Measurements from ENCODE around the gene STK38L. TPM values are rescaled to one million over a fixed set of nuclear protein-coding genes. Genes with fewer than 3 reads are reported as not detected.

Gene STK38L
- total and polyA plus RNA-seq, 2 of the 8 experiments (the other 6 are each of a cell fraction or from before 2014, with no cell fraction given): 8.1 to 63.6 TPM

- TF ChIP-seq CHD7 (IDR thresholded peaks at IDR 0.05; ENCODE audit: insufficient replicate concordance, low read length) (no peak), E2F6 (IDR thresholded peaks at IDR 0.05) (no peak), HDAC6 (IDR thresholded peaks at IDR 0.05; ENCODE audit: low read depth, low read length) (no peak)
Measured at GRCh38 chr12:27261866-27262265, 17.8 kb downstream of the STK38L start (continued).

All from H1 (cell line).